Astrocyte of the hippocampus (primary cell): ENCODE results near the gene CCNA2.

Source experiments
- DNase-seq: peaks from one replicate; pipeline ENCODE4 v3.0.0; 2011; ENCODE audit warnings: low read depth, low spot score

The CCNA2 gene

DNA sequence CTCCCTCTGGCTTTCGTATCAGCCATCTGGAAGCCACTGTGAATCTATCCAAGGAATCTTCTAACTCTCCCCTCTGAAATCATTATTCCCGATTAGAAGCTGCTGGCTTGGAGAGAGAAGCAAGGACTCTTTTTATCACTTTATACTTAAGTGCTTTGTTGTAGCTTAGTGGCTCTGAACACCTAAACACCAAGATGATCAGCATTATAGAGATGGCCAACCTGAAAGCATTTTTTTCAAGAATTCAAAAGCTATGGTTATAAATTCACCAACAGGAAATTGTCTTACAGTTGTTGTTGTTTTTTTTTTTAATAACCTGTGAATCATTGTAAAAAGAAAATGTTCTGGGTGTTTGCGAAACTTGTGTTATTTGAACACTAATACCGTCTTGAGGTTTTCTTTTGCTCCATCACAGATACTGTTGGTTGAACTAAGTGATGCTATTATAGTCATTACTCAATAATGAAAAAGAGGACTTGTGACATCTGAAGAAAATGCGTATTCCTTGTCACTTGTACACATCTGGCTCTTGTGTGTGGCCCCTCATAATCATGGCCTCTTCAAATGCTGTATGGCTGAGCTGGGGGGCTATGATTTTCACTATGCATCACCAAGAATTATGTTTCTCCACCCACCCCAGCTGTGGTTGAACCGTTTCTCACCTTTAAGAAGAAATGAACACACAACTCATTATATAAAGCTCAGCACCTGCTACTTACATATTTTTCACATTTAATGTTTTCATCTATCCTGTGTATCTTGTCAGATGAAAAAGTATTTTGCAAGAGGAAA is 46.9 kb downstream of the CCNA2 start:
- DNase-seq, result no peak

DNA sequence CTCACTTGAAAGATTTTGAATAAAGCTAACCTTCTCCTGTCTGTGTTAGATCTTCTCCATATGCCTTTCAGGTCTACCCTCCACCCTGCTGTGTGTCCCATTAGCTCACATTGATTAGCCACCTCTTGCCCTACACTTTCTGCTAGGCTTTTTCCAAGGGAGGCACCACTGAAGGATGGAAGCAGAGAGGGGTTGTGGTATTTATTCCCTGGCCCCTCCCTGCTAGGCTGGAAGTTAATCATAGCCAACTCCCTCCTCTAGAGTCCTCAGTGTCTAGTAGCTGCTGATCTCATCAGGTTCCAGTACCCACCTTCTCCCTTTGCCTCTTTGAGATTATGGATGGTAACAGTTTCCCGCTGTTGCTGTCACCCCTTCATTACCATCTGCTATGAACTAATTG is 49.8 kb downstream of the CCNA2 start:
- no peak for DNase-seq

DNA sequence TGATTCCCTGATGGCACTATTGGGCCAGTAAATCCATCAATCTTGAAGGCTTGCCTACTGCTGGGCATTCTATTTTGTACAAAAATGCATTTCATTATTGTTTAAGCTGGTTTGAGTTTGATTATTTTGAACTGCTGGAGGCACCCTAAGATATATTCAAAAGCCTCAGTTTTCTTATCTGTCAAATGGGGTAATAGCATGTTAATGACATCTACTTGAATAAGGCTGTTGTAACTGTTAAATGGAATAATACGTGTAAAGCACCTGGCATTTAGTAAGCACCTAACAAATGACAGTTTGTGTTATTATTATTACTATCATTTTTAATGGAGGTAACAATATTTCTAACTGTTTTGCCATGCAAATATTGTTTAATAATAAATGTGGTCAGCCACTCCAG is 51.8 kb downstream of the CCNA2 start:
- DNase-seq, result no peak

DNA sequence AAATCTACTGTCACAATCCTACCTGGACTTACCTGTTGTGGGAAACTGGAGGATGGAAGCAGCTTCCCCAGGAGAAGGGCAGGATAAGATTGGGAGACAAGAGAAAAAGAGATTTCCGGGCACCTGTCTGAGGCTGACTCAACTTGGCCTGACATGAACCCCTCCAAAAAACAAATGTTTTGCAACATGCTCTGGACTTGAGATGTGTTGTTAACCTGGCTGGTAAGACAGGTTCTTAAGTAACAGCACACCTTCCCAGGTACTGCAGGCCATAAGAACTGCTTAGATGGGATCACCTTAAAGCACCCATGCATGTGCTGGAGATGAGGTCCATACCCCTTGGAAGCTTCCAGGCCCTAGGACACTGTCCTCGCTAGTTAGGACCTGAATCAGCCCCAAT is 54.3 kb downstream of the CCNA2 start:
- DNase-seq, result no peak

DNA sequence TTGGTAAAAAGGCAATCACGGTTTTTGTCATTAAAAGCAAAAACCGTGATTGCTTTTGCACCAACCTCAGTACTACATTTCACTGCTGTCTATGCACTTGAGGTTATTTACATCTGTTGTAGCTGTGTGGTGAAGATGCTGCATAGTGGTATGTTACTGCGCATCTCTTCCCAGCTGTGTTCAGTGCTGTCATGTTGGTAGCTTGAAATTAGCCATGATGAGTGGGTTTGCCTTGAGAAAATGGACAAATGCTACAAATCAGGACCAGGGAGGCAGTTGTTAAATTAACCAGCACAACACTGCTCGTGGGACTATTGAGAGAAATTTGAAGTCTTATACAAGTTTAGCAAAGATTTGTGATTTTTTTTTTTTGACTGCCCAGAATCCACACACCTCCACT is 56.5 kb downstream of the CCNA2 start:
- no peak for DNase-seq
